HepG2 (cell line): Measurements from ENCODE around the gene RBM12. TPM values are rescaled to one million over a fixed set of nuclear protein-coding genes. Genes with fewer than 3 reads are reported as not detected.

Experiments
- ATF1 ChIP-seq: IDR thresholded peaks from 2 replicates; pipeline ENCODE4 v1.6.1; 2016; ENCODE audit warnings: mild to moderate bottlenecking, control low read depth
- FOSL2 ChIP-seq: sonication (generic); formaldehyde crosslinking; IDR thresholded peaks from 2 replicates; pipeline ENCODE4 v1.4.0; 2020; ENCODE audit warnings: missing genetic modification reagents
- FOXO4 ChIP-seq: sonication (generic); formaldehyde crosslinking; conservative IDR thresholded peaks from 2 replicates; pipeline ENCODE4 v1.8.1; 2023; ENCODE audit warnings: missing genetic modification reagents
- HMGXB3 ChIP-seq: sonication (generic); formaldehyde crosslinking; IDR thresholded peaks from 2 replicates; pipeline ENCODE4 v1.4.0; 2020; ENCODE audit warnings: missing genetic modification reagents, borderline replicate concordance
- KAT7 ChIP-seq: IDR thresholded peaks from 2 replicates; pipeline ENCODE4 v1.6.1; 2018; ENCODE audit warnings: borderline replicate concordance, missing compliant biosample characterization
- MATR3 ChIP-seq: sonication (generic); formaldehyde crosslinking; IDR thresholded peaks from 2 replicates; pipeline ENCODE4 v1.4.0; 2020; ENCODE audit warnings: missing genetic modification reagents
- MEIS2 ChIP-seq: sonication (generic); formaldehyde crosslinking; IDR thresholded peaks from 2 replicates; pipeline ENCODE4 v1.9.0; 2021; ENCODE audit warnings: mild to moderate bottlenecking, missing genetic modification reagents
- MNT ChIP-seq: fragments of 450-650 bp; IDR thresholded peaks from 2 replicates; pipeline ENCODE4 v1.6.1; 2016
- MXI1 ChIP-seq: IDR thresholded peaks from 3 replicates; pipeline ENCODE4 v1.6.1; 2012; ENCODE audit warnings: low read depth, low read length, inconsistent platforms, borderline replicate concordance
- NFKB2 ChIP-seq: sonication (generic); formaldehyde crosslinking; IDR thresholded peaks from 2 replicates; pipeline ENCODE4 v1.4.0; 2020; ENCODE audit warnings: missing genetic modification reagents, borderline replicate concordance
- STAT5B ChIP-seq: sonication (generic); formaldehyde crosslinking; IDR thresholded peaks from 2 replicates; pipeline ENCODE4 v1.4.0; 2020; ENCODE audit warnings: missing genetic modification reagents
- TSC22D2 ChIP-seq: sonication (generic); formaldehyde crosslinking; IDR thresholded peaks from 2 replicates; pipeline ENCODE4 v1.5.1; 2020; ENCODE audit warnings: missing genetic modification reagents, mild to moderate bottlenecking, borderline replicate concordance
- ZNF17 ChIP-seq: sonication (generic); formaldehyde crosslinking; IDR thresholded peaks from 2 replicates; pipeline ENCODE4 v1.5.0; 2020; ENCODE audit warnings: mild to moderate bottlenecking, missing genetic modification reagents
- ZNF275 ChIP-seq: sonication (generic); formaldehyde crosslinking; IDR thresholded peaks from 2 replicates; pipeline ENCODE4 v1.8.0; 2022; ENCODE audit warnings: missing genetic modification reagents, mild to moderate bottlenecking, inconsistent platforms, borderline replicate concordance
- ZNF333 ChIP-seq: sonication (generic); formaldehyde crosslinking; IDR thresholded peaks from 2 replicates; pipeline ENCODE4 v1.4.0; 2020; ENCODE audit warnings: mild to moderate bottlenecking, missing genetic modification reagents, borderline replicate concordance
- ZNF441 ChIP-seq: sonication (generic); formaldehyde crosslinking; IDR thresholded peaks from 2 replicates; pipeline ENCODE4 v1.7.0; 2021; ENCODE audit warnings: missing genetic modification reagents, borderline replicate concordance
- ZNF614 ChIP-seq: IDR thresholded peaks from 2 replicates; pipeline ENCODE4 v1.6.1; 2018; ENCODE audit warnings: missing biosample characterization, missing genetic modification reagents, inconsistent platforms, borderline replicate concordance
- ZNF720 ChIP-seq: sonication (generic); formaldehyde crosslinking; IDR thresholded peaks from 2 replicates; pipeline ENCODE4 v1.4.0; 2020; ENCODE audit warnings: missing genetic modification reagents
- ZNF773 ChIP-seq: sonication (generic); formaldehyde crosslinking; IDR thresholded peaks from 2 replicates; pipeline ENCODE4 v1.4.0; 2020; ENCODE audit warnings: missing genetic modification reagents, borderline replicate concordance
- ZNF776 ChIP-seq: sonication (generic); formaldehyde crosslinking; IDR thresholded peaks from 2 replicates; pipeline ENCODE4 v1.4.0; 2020; ENCODE audit warnings: mild to moderate bottlenecking, missing genetic modification reagents
- polyA plus RNA-seq, 8 experiments: library from polyadenylated mRNA; depleted of rRNA in 3 of 8; stranded (reverse) in 7 of 8; unstranded in 1 of 8; fragments of >200 nt; fragmentation: Illumina TruSeq in 4 of 8; extraction: Trizol in 4 of 8; gene quantifications; 2 replicates each; pipeline versions ENCODE4 v1.2.1 to v1.2.3, GENCODE V29; 2011 to 2016; ENCODE audit warnings: low read depth in 4 of 8, missing spikeins in 1 of 8, mixed read lengths in 1 of 8; ENCODE audit not compliant: insufficient read depth in 1 of 8
- total RNA-seq, 5 experiments: library from RNA; depleted of rRNA; stranded (reverse); fragments of >200 nt; fragmentation: Illumina TruSeq; extraction: Trizol; gene quantifications; 2 replicates each; pipeline ENCODE4 v1.2.3, GENCODE V29; 2016; ENCODE audit warnings: low read depth in 1 of 5

The RBM12 gene
- total and polyA plus RNA-seq, 2 of the 13 experiments (the other 11 are each of a cell fraction or from before 2014, with no cell fraction given): 97.9 to 104 TPM

- TF ChIP-seq MEIS2 (CRISPR knock-in tag): no peak
- no peak for TF ChIP-seq FOXO4 (CRISPR knock-in tag)
- 0 out of 2 replicates have a peak, but pooled peaks have one; percentile 9 for TF ChIP-seq STAT5B (CRISPR knock-in tag)
- TF ChIP-seq ATF1 (CRISPR knock-in tag): no peak
- TF ChIP-seq HMGXB3 (CRISPR knock-in tag): no peak
- TF ChIP-seq ZNF720: 0 out of 2 replicates have a peak, but pooled peaks have one; percentile 65
- TF ChIP-seq ZNF776 (CRISPR knock-in tag): peak; percentile 20; the same call in 1 of the 2 replicates
- no peak; the same call in 1 of the 2 replicates for TF ChIP-seq NFKB2 (CRISPR knock-in tag)
- peak; percentile 67 for TF ChIP-seq KAT7 (CRISPR knock-in tag)
- TF ChIP-seq MNT: 0 out of 2 replicates have a peak, but pooled peaks have one; percentile 9
- TF ChIP-seq ZNF773 (CRISPR knock-in tag): no peak; the same call in 1 of the 2 replicates
- TF ChIP-seq ZNF614 (CRISPR knock-in tag): 0 out of 2 replicates have a peak, but pooled peaks have one; percentile 41
- TF ChIP-seq FOSL2 (CRISPR knock-in tag): peak; percentile 2; the same call in 1 of the 2 replicates
- TF ChIP-seq MXI1: peak; percentile 41; the same call in 1 of the 3 replicates
- 0 out of 2 replicates have a peak, but pooled peaks have one; percentile 43 for TF ChIP-seq ZNF441 (CRISPR knock-in tag)
- no peak; the same call in 1 of the 2 replicates for TF ChIP-seq ZNF275 (CRISPR knock-in tag)
- TF ChIP-seq TSC22D2 (CRISPR knock-in tag): 0 out of 2 replicates have a peak, but pooled peaks have one; percentile 71
- TF ChIP-seq ZNF17: peak; percentile 17; the same call in 1 of the 2 replicates
- TF ChIP-seq ZNF333 (CRISPR knock-in tag): peak; percentile 19
- no peak for TF ChIP-seq MATR3 (CRISPR knock-in tag)
Observed at GRCh38 chr20:35663516-35664465, 909 bp downstream of the RBM12 start (continued).
